T-helper 1 cell treated with Interleukin-12 subunit alpha and Interleukin-12 subunit beta and Interleukin-4 antibody, amounts not matched to agents 30 μg/mL and 1 μg/mL, for 36 hours (primary cell): ENCODE measurements around the gene BCL2L12.

Experiments used
- H3K27ac Mint-ChIP-seq: one replicate; pipeline ENCODE4 v1.8.0; 2021; ENCODE audit warnings: mild to moderate bottlenecking, mixed read lengths
- H3K27me3 Mint-ChIP-seq: one replicate; pipeline ENCODE4 v1.8.0; 2021; ENCODE audit warnings: low read depth, mixed read lengths
- H3K36me3 Mint-ChIP-seq: one replicate; pipeline ENCODE4 v1.8.0; 2021; ENCODE audit warnings: low read depth, mixed read lengths
- H3K4me1 Mint-ChIP-seq: one replicate; pipeline ENCODE4 v1.8.0; 2021; ENCODE audit warnings: low read depth, mixed read lengths
- H3K4me3 Mint-ChIP-seq: one replicate; pipeline ENCODE4 v1.8.0; 2021; ENCODE audit warnings: mild to moderate bottlenecking, moderate library complexity, mixed read lengths
- H3K9me3 Mint-ChIP-seq: one replicate; pipeline ENCODE4 v1.8.0; 2021; ENCODE audit warnings: mixed read lengths

The BCL2L12 gene

DNA sequence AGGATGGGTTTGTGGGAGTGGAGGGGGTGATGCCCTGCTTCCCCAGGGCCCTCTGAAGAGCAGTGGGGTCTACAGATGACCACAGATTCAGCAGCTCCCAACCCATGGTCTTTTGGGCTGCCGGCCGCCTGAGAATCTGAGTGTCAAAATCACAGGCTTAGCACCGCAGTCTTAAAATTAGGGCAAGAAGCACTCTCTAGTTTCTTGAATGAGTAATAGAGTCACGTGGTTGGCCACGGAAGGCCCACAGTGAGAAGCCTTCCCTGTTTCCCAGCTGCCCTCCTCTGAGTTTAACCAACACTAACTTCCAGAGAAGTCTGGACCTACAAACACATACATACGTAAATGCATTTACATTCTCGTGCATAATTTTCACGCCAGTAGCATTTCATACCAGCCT lies 16.5 kb downstream of the BCL2L12 start:
- peaks cover 19% of the 10 kb centered on the region for H3K36me3 Mint-ChIP-seq
- no peaks in the 10 kb centered on the region for H3K27me3 Mint-ChIP-seq
- no peaks in the 10 kb centered on the region for H3K9me3 Mint-ChIP-seq
- no peak overlapping the region for H3K4me3 Mint-ChIP-seq
- H3K27ac Mint-ChIP-seq, result no peak overlapping the region
- H3K4me1 Mint-ChIP-seq, result peaks cover 21% of the 10 kb centered on the region

- H3K4me1 Mint-ChIP-seq, result peaks cover 16% of the 10 kb centered on the region
- no peaks in the 10 kb centered on the region for H3K9me3 Mint-ChIP-seq
- H3K27ac Mint-ChIP-seq, result no peak overlapping the region
- H3K27me3 Mint-ChIP-seq, result no peaks in the 10 kb centered on the region
- H3K36me3 Mint-ChIP-seq, result peaks cover 21% of the 10 kb centered on the region
- H3K4me3 Mint-ChIP-seq, result no peak overlapping the region
Measured at GRCh38 chr19:49683814-49684250, 18.1 kb downstream of the BCL2L12 start.

DNA sequence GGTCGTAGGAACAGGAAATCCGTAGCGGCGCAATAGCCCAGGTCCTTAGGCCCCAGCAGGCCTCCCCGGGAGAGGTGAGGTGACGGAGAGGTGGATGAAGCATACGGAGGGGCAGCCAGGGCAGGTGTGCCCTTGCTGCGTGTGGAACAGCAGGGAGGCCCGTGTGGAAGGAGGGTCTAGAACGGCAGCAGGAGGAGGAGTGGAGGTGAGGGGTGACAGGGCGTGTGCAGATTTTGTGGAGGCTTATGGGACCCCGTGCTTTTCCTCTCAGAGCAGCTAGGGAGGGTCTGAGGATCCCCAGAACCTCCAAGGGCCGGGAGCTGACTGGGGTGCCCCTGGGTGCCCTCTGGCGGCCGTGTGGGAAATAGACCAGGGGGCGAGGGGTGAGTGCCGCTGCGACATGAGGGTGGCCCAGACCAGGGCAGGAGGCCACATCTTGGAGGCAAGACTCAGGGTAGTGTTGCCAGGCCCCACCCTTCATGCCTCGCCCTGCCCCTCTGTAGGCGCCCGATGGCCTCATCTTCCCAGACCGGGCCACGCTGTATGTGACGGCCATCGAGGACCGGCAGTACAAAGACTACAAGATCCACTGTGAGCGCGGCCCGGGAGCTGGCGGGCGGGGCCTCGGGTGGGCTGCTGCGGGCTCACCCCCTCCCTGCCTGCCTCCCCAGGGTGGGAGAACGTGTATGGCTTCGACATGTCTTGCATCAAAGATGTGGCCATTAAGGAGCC lies 18.7 kb downstream of the BCL2L12 start:
- Mint-ChIP-seq H3K27me3 (no peaks in the 10 kb centered on the region), H3K4me3 (no peak overlapping the region), H3K9me3 (no peaks in the 10 kb centered on the region), H3K36me3 (peaks cover 21% of the 10 kb centered on the region), H3K27ac (no peak overlapping the region), H3K4me1 (peaks cover 16% of the 10 kb centered on the region)

DNA sequence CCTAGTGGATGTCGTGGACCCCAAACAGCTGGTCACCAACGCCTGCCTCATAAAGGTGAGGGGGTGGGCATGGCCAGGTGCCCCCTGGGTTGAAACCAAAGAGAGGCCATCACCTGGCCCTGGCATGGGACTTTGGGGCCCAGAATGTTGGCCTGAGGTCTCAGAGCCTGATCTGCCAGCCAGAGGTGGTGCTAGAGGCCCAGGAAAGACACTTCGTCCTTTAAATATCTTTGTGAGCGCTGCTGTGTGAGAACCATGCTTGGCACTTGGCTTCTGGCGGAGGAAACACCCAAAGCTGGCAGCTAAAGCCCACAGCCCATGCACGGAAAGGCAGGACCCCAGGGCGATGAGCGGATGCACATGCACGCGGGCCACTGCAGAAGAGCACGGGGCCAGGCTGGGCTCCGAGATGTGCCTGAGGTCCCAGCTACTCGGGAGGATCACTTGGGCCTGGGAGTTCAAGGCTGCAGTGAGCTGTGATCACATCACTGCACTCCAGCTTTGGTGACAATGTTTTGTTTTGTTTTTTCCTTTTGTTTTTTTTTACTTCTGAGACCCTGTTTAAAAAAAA lies 19.3 kb downstream of the BCL2L12 start:
- Mint-ChIP-seq H3K27ac (no peak overlapping the region), H3K36me3 (peaks cover 25% of the 10 kb centered on the region), H3K27me3 (no peaks in the 10 kb centered on the region), H3K4me1 (peaks cover 14% of the 10 kb centered on the region), H3K9me3 (no peaks in the 10 kb centered on the region), H3K4me3 (no peak overlapping the region)

DNA sequence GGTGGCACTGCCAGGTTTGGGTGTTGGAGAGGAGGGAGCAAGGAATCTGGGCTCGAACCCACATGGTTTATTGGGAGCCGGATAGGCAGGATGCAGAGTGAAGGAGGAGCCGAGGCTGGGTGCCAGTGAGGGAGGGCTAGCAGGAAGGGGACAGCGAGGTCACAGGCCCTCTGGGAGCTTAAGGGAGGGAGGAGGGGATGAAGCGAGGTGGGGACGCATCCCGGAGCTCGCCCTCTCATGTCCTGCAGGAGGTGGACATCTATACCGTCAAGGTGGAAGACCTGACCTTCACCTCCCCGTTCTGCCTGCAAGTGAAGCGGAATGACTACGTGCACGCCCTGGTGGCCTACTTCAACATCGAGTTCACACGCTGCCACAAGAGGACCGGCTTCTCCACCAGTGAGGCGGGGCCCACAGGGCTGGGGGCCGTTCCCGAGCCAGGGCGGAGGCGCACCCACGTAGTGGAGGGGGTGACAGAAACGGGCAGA lies 20.2 kb downstream of the BCL2L12 start:
- Mint-ChIP-seq H3K4me3 (no peak overlapping the region), H3K9me3 (no peaks in the 10 kb centered on the region), H3K4me1 (peaks cover 18% of the 10 kb centered on the region), H3K36me3 (peaks cover 27% of the 10 kb centered on the region), H3K27ac (peak overlapping the region; percentile 41), H3K27me3 (peaks cover 7% of the 10 kb centered on the region)

DNA sequence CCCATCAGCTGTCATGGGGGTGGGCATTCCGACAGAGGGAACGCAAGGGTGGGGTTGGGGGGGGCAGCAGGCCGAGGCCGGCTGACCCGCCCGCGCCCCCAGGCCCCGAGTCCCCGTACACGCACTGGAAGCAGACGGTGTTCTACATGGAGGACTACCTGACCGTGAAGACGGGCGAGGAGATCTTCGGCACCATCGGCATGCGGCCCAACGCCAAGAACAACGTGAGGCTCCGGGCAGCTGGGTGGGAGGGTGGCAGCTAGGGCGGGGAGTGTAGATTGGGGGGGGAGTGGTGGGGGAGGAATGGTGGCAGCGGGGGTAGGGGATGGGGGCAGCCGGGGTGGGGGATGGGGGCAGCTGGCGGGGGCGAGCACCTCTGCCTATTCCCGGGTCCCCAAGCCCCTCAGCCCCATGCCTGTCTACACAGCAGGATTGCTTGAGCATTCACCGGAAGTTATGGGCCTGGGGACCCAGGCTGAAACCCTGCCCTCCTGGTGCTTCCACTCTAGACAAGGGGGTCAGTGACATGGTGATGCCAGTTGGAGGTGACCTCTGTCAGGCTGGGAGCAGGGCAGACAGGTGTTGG lies 20.9 kb downstream of the BCL2L12 start:
- Mint-ChIP-seq H3K27me3 (peaks cover 8% of the 10 kb centered on the region), H3K36me3 (peaks cover 26% of the 10 kb centered on the region), H3K27ac (no peak overlapping the region), H3K4me1 (peaks cover 21% of the 10 kb centered on the region), H3K9me3 (no peaks in the 10 kb centered on the region), H3K4me3 (no peak overlapping the region)

GRCh38 chr19:49687150-49687549 lies 21.4 kb downstream of the BCL2L12 start:
- no peak overlapping the region for H3K4me3 Mint-ChIP-seq
- H3K4me1 Mint-ChIP-seq, result peaks cover 21% of the 10 kb centered on the region
- H3K27me3 Mint-ChIP-seq, result peaks cover 8% of the 10 kb centered on the region
- no peaks in the 10 kb centered on the region for H3K9me3 Mint-ChIP-seq
- no peak overlapping the region for H3K27ac Mint-ChIP-seq
- peaks cover 23% of the 10 kb centered on the region for H3K36me3 Mint-ChIP-seq

DNA sequence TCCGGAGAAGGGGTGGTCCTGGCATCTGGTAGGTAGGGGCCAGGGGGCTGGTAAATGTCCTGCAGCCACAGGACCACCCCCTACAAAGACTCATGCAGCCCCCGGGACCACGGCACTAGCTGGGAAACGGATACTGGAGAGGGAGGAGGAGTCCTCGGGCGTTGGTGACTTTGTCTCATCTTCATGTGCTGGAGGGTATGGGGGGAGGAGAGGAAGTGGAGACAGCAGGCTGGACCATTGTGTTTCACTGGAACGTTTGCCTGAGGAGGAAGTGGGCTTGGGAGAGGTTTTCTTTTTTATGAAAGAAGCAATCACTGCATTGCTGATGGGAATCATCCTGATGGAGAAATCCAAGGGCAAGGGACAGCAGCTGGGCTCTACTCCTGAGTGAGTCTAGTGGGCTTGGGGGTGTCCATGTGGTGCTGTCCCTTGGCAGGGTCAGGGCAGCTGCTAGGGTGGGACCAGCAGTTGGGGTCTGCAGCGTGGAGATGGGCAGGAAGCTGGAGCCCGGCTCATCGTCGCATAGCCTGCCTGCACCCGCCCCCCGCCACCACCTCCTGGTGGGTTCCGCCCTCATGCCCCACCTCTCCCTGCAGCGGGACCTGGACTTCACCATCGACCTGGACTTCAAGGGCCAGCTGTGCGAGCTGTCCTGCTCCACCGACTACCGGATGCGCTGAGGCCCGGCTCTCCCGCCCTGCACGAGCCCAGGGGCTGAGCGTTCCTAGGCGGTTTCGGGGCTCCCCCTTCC lies 22.0 kb downstream of the BCL2L12 start:
- Mint-ChIP-seq H3K27ac (peak overlapping the region; percentile 17), H3K27me3 (peaks cover 12% of the 10 kb centered on the region), H3K4me3 (no peak overlapping the region), H3K4me1 (peaks cover 18% of the 10 kb centered on the region), H3K36me3 (peaks cover 23% of the 10 kb centered on the region), H3K9me3 (no peaks in the 10 kb centered on the region)

GRCh38 chr19:49688531-49689132 lies 22.9 kb downstream of the BCL2L12 start:
- H3K4me3 Mint-ChIP-seq, result no peak overlapping the region
- no peak overlapping the region for H3K27ac Mint-ChIP-seq
- H3K9me3 Mint-ChIP-seq, result no peaks in the 10 kb centered on the region
- peaks cover 12% of the 10 kb centered on the region for H3K27me3 Mint-ChIP-seq
- H3K4me1 Mint-ChIP-seq, result peaks cover 18% of the 10 kb centered on the region
- peaks cover 23% of the 10 kb centered on the region for H3K36me3 Mint-ChIP-seq

GRCh38 chr19:49689133-49690078 lies 23.7 kb downstream of the BCL2L12 start, which contains the start of gene ADM5:
ADM5 (plus strand) TSS chr19:49689594; CDS start chr19:49689838, 244 bp downstream.
- Mint-ChIP-seq H3K27me3 (peaks cover 12% of the 10 kb centered on the region), H3K4me3 (peak within 1 kb of the TSS; percentile 93), H3K36me3 (peaks cover 18% of the 10 kb centered on the region), H3K9me3 (no peaks in the 10 kb centered on the region), H3K27ac (peak within 1 kb of the TSS; percentile 41), H3K4me1 (peaks cover 18% of the 10 kb centered on the region)

DNA sequence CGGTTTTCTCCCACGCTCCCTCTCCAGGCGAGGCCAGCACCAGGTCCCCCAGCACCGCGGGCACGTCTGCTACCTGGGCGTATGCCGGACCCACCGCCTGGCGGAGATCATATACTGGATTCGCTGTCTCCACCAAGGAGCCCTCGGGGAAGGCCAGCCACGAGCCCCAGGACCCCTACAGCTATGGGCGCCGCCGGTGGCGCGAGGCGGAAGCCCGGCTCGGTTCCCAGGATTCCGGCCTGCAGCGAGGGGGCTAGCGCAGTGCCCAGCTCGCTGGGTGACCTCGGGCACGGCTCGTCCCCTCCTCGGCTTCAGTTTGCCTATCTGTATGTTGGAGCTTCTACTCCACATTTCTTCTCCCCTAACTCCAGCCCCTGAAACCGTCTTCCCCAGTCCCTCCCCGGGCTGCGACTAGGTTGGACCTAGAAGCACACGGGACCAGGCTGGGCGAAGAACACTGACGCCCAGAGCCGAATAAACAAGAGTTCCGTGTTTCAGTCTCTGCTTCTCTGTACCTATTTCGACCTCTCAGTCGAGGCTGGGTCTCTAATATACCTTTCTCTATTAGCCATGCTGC lies 24.4 kb downstream of the BCL2L12 start:
- Mint-ChIP-seq H3K9me3 (no peaks in the 10 kb centered on the region), H3K36me3 (peaks cover 16% of the 10 kb centered on the region)

DNA sequence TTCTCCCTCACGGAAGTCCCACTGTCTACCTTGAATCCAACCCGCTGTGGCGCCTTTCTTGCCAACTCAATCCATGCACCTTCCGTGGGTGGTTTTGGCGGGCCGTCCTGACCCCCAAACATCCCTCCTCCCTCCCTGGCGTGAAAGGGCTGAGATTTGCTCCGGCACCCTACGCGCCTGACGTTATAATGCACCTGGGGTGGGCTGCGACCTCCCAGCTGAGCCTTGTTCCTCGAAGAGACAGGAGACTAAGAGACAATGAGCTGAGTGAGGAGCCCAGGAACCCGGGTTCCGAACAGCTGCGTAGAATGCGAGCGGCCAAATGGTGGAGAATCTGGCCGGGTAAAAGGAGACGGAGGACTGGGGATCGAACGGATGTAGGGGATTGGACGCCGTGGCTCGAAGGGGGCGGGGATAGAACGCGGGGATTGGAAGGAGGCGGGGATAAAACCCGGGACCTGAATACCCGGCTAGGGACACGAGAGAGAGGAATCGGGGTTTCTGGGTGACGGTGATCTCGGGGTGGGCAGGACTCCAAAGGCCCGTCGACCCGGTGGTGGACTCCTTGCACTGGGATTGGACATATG lies 25.0 kb downstream of the BCL2L12 start, which contains the start of gene CPT1C:
Gene CPT1C, plus strand, starts transcription at position 461 of the 587 bp plus-strand sequence. CDS start 1,137 bp downstream, outside the sequence.
- Mint-ChIP-seq H3K36me3 (peaks cover 12% of the 10 kb centered on the region), H3K27me3 (peaks cover 12% of the 10 kb centered on the region), H3K4me1 (peaks cover 18% of the 10 kb centered on the region), H3K27ac (peak within 1 kb of the TSS; percentile 47), H3K4me3 (peak within 1 kb of the TSS; percentile 93), H3K9me3 (no peaks in the 10 kb centered on the region)

More for the DNA sequence above, 24.4 kb downstream of the BCL2L12 start:
- Mint-ChIP-seq H3K27me3 (peaks cover 12% of the 10 kb centered on the region), H3K27ac (peak overlapping the region; percentile 41), H3K4me3 (peak overlapping the region; percentile 93), H3K4me1 (peaks cover 18% of the 10 kb centered on the region)
